ENCODE results near the gene CHMP6.

Gene CHMP6

DNA sequence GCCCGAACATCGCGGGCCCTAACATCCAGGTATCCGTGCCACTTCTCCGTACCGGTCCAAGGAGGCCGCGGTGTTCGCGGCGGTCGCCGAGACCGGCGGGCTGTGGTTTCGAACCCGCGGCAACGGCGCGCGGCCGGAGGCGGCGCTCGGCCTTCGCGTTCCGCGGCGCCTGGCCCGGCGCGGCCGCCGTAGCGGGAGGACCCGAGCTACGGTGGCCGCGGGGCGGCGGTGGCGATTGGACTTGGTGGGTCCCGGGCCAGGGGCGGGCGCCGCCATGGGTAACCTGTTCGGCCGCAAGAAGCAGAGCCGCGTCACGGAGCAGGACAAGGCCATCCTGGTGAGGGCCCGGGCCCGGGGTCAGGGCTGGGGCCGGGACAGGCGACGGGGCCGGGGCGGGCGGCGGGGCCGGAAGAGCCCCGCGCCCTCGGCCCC, at the start of gene CHMP6:
TSS of gene CHMP6 (plus strand) at position 197 of the 432 bp plus-strand sequence. CDS start at position 275, 78 bp downstream.
- peak in 9 of 10 donors; percentile 44 to 95 (median 71) for DNase-seq
- intact Hi-C loops (cut with DNase I): no loop called here

DNA sequence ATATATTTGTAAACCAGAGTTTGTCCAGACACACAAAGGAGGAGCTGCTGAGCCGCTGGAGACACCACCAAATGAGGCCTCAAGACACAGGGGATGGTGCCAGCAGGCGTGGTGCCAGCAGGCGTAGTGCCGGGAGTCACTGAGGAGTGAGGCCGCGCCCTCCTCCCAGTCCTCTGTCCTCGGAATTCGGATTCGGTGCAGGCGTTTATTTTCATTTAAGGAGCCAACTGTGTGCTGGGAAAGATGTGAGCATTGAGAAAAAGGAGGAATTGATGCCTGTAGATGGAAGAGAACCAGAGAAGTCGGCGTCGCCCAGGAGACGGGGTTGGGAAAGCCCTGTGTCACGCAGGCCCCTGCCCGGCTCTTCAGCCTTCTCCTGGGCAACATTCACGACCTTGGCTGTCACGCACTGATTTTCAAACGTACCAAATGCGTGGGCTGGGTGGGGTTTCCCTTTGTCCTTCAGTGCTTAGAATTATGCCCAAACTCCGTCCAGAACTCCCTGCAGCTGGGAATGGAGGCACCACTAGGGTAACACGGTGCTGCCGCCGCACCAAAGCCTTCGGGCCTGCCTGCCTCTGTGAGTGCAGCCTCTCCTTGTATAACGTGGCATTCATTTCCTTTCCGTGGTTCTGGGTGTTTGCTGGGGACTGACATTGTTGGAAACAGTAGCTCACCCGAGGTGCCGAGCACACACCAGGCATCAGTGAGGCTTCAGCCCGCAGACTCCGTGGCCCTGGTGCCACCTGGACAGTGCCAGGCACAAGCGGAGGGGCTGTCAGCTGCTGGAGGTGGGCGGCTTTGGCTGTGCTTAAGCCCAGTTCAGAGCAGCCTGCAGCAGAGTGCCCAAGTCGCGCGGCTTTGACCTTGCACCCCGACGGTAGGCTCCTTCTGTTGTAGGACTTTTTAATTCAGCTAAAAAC, 49.0 kb upstream of the CHMP6 start:
- peak; percentile 64 to 95 (median 72) for DNase-seq
- intact Hi-C loops (cut with DNase I): no loop called here

DNA sequence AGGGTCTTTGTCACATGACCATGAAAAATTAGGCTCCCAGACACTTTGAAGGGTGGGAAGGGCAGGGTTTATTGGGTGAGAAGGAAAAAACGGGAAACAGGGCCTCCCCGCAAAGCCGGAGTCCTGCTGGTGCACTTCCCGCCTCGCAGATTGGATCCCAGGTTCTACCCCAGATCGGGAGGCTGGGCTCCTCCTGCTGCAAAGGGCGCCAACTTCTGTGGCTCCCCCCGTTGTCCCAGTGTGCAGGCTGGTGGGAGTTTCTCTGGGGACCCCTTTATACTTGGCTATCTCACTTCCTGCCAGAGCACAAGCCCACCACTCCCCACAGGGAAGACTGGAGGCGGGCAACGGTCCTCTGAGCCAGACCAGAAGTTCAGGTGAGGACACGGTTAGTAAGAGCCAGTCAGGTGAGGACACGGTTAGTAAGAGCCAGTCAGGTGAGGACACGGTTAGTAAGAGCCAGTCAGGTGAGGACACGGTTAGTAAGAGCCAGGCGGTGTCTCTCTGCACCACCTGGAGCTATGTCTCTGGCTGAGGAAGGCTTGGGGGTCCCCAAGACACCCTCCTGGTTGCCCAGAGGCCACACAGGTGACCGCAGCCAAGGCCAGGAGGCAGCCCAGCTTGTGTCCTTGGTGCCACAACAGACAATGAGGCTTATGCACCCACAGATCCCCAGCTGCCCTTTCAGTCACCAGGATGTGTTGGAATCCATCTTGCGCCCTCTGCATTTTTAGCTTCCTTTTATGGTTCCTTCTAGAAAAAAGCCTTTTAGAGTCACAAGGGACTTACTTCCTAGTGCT, 48.1 kb upstream of the CHMP6 start:
- DNase-seq: peak in 5 of 10 donors; percentile 7 to 66 (median 50)

DNA sequence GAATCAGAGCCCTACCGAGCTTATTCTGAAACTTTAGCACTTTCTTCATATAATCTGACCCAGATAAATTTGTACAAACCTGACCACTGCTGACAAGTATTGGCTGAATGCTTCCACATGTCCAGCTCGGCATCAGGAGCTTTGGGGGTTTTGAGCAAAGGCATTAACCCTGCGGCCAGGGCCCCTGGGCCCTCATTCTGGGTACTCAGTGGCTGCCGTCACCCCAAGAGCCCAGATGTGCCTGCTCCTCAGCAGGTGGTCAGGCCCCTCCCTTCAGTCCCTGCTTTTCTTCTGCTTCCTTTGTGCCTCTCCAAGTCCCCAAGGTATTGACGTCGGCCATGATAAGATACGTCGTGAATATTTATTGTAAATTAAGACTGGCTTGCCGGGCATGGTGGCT, 47.3 kb upstream of the CHMP6 start:
- intact Hi-C loops (cut with DNase I): no loop called here
- DNase-seq: peak in 3 of 10 donors; percentile 2 to 81 (median 30)

More for the DNA sequence above, 48.1 kb upstream of the CHMP6 start:
- intact Hi-C loops (cut with DNase I): no loop called here

DNA sequence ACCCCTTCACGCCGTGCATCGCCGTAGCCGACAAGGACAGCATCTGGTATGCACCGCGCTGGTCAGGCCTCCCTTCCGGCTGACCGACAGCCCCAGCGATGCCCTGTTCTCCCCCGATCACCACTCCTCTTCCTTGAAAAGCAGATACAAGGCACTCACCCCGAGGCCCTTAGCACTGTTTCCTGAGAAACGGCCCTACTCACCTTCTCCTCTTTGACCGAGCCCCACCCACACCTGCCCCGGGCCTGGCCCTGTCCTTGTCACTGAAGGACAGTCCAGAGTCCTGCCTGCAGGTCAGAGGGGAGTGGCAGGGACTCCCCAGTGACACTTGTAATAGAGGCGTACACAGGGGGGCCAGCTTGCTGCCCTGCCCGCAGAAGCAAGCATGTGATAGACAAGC, 45.9 kb upstream of the CHMP6 start:
- intact Hi-C loops (cut with DNase I): no loop called here
- peak in 5 of 10 donors; percentile 3 to 66 (median 31) for DNase-seq

DNA sequence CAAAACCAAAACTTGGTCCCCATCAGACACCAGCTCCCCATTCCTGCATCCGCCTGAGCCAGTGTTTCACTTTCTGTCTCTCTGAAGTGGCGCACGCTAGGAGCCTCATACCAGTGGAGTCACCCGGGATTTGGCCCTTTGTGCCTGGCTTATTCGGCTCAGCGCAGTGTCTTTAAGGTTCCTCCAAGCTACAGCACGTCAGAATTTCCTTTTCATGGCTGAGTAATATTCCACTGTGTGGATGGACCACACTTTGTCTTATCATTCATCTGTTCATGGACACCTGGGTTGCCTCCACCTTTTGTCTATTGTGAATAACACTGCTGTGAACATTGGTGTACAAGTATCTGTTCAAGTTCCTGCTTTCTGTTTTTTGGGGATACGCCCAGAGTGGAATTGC, 45.2 kb upstream of the CHMP6 start:
- intact Hi-C loops (cut with DNase I): no loop called here
- peak in 1 of 10 donors; percentile 11 for DNase-seq

DNA sequence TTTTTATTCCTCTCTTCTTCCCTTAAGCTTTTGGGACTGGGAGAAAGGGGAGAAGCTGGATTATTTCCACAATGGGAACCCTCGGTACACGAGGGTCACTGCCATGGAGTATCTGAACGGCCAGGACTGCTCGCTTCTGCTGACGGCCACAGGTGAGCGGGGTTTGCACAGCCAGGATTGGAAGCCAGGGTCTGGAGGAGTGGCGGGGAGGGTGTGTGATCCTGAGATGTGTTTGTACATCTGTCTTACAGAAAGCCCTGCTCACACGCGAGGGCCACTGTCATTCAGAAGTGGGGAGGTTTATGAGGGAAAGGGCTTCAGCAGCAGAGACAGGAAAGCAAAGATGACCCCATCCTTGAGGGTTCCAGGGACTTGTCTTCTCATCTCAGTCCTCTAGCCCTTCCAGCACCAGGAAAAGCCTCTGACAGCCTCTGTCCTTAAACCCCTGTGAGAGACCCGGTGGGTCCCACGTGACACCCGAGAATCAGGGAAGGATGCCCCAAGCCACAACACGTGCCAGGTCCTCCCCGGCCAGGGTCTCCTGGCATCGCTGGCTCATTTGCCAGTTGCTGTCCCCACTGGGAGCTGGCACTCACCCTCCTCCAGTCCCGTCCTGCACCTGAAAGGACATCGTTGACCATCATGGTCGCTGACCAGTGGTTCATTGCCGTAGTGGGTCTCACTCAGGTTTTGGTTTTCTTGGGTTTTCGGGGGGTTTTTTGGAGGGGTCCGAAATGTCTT, 44.3 kb upstream of the CHMP6 start:
- DNase-seq: peak in 5 of 10 donors; percentile 2 to 63 (median 31)
- intact Hi-C loops (cut with DNase I): no loop called here

DNA sequence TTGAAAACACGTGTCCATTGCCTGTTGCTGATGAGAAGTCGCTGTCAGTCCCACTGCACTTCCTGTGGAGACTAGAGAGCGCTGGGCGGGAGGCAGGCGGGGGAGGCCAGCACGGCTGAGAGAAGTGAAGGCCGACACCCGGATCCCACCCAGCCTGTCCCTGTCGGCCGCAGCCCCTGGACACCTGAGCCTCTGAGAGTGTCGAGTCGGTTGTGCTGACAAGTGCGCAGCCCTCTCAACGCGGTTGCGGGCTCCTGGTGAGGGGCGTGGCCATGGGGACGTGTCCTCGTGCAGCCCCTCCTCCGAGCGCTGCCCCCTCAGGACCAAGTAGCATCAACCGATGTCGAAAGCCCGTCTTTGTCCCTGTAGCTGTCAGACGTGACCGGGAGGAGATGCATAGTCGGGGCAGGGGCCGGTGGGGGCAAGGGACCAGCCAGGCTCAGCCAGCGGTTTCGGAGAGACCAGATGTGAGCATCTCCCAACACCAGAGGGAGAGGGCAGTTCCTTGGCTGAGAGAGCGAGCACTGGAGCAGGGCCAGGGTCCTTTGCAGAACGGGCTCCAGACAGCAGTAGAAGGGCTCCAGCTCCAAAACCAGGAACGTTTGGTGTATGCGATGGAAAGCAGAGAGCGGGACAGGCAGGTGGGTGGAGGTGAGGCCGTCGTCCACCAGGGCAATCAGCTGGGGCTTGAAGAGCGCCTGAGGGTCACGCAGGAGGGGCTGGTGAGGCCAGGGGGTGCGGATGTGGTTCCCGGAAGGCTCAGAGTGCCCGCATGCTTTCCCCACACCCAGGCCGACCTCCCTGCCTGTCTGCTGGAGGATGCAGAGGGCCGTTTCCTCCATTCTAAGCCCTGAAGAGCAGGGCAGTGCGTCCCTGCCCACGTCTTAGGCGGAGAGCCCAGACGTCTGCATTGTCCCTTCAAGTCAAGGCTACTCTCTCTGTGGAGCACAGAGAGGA, 43.3 kb upstream of the CHMP6 start:
- DNase-seq: peak in 5 of 10 donors; percentile 5 to 79 (median 55)
- intact Hi-C loops (cut with DNase I): no loop called here

DNA sequence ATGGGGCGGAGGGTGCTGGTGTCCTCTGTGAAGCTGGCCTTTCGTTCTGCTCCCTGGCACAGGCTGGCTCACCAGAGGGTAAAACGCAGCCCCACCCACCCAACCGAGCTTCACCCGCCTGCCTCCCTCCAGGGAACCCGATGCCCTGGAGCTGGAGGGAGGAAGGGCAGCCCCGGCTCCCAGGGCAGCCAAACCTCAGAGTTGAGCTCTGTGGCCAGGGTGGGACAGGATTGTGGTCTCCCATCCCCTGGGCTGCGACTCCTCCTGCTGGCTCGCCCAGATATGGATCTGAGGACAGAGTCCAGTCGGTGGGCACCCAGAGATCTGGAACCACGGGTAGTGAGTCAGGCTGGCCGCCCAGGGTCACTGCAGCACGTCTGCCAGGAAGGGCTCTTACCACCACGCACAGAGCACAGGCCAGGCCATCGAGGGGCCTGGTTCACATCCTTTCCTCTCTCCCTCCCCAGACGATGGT, 42.6 kb upstream of the CHMP6 start:
- intact Hi-C loops (cut with DNase I): no loop called here
- DNase-seq: peak in 4 of 10 donors; percentile 4 to 77 (median 52)

DNA sequence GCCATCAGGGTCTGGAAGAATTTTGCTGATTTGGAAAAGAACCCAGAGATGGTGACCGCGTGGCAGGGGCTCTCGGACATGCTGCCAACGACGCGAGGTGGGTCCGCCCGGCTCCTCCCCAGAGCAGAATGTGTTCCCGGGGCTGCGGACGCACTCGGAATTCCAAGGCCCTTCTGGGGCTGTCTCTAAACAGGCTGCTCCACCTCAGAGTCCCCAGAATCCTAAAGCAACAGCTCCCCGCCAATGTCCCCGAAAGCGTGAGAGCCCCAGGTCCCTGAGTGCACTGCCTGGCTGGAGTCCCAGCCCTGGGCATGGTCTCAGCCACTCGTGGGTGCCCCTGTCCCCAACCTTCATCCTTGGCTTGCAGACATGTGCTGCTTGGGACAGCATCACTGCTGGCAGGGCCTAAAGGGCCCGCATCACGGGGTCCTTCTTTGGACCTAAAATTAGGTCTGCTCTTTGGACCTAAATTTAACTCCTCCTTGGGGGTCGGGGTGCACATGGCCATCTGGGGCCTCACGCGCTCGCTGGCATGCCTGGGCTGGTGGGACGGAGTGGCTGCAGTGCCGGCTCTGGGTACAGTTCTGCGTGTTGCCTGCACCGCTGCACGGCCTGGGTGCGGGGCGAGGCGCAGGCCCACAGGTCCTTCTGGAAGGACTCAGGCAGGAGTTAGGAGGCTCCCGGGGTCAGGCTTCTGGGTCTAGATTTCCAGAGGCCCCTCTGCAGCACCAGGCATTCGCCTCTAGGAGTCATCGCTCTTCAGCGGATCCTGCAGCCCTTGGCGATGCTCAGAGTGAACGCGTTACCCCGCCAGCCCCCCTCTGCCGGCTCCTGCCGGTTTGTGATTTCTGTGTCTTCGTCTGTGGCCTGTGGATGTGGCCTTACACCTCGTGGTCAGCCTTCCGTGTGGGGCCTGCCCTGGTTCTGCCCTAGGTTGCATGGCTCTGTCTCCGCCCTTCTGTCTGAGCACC, 41.9 kb upstream of the CHMP6 start:
- peak in 3 of 10 donors; percentile 62 to 81 (median 70) for DNase-seq
- intact Hi-C loops (cut with DNase I): no loop called here

DNA sequence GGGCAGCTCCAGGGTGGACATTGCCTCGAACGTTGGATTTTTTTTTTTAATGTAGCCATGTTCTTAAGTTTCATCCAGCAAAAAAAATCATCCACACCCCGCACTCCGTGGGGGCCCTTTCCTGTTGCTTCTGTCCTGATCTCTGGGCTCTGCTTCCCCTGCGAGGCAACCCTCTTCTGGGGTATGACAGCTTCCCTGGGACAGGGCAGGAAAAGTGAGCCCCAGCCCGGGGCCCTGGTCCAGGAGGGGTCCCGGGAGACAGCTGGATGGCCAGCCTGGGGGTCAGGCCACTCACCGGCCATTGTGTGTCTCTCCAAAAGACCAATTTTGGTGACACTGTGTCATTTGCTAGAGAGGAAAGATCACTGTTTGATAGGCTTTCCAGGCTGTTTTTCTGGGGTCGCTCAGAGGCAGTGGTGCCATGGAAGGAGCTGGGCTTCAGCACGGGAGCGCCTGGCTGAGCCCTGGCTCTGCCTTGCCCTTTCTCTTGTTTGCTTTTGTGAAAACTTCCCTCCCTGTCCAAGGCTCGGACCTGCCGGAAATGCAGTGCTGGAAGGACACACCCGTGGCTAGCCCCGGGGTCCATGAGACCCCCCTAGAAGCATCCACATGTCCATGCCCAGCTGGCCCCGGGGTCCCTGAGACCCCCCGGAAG, 41.0 kb upstream of the CHMP6 start:
- intact Hi-C loops (cut with DNase I): no loop called here
- DNase-seq: peak in 2 of 10 donors; percentile 44 to 50

DNA sequence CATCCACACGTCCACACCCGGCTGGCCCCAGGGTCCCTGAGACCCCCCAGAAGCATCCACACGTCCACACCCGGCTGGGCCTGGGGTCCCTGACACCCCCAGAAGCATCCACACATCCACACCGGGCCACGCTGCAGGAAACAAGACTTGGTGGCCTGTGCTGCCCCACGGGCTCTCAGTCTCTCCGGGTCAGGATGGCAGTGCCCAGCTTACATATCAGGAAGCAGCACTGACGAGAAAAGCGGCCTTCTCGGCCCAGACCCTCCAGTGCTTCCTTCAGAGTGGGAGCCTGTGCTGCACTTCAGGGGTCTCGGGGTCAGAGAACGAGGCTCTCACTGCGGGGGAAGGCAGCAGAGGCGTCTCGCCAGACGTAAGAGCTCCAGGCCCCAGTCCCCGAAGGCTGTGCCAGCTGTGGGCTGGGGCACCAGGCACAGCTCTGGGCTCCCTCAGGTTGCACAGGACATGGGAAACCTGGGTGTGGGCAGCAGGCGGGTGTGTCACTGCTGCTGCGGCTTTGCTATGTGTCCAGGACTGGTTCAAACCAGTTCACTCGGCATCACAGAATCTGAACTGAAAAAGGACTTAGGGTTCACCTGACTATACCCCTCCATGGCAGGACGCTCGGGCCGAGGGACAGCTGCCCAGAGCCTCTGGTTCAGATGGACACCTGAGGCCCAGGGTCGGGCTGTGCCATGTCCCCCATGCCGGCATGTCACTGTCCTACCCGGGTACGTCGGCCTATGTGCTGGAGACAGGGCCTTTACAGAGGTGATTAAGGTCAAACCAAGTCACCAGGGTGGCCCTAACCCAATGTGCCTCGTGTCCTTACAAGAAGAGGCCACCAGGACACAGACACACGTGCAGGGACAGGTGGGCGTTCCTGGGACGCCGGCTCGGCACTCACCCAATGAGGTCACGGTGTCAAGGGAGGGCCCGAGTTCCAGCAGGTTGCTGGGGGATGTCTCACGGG, 40.2 kb upstream of the CHMP6 start:
- peak in 2 of 10 donors; percentile 62 to 63 for DNase-seq

DNA sequence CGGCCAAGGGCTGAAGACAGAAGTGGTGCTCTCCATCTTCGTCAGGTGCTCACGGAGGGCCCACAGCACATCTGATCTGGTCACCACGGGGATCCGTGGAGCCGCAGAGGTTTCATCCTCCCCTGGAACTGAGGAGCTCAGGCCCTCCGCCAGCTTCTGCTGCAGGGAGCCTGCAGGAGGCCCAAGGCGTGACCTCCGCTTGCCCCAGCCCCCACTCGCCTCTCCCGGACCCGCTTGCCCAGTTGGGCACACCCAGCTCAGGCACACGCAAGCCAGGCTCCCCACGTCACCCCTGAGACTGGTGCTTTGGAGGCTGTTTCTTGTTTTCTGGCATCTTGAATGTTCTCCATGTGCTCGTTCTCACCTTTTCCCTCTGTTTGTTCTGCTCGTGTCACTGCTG, 39.4 kb upstream of the CHMP6 start:
- intact Hi-C loops (cut with DNase I): no loop called here
- peak in 2 of 10 donors; percentile 31 to 57 for DNase-seq

More for the DNA sequence above, 40.2 kb upstream of the CHMP6 start:
- intact Hi-C loops (cut with DNase I): no loop called here

DNA sequence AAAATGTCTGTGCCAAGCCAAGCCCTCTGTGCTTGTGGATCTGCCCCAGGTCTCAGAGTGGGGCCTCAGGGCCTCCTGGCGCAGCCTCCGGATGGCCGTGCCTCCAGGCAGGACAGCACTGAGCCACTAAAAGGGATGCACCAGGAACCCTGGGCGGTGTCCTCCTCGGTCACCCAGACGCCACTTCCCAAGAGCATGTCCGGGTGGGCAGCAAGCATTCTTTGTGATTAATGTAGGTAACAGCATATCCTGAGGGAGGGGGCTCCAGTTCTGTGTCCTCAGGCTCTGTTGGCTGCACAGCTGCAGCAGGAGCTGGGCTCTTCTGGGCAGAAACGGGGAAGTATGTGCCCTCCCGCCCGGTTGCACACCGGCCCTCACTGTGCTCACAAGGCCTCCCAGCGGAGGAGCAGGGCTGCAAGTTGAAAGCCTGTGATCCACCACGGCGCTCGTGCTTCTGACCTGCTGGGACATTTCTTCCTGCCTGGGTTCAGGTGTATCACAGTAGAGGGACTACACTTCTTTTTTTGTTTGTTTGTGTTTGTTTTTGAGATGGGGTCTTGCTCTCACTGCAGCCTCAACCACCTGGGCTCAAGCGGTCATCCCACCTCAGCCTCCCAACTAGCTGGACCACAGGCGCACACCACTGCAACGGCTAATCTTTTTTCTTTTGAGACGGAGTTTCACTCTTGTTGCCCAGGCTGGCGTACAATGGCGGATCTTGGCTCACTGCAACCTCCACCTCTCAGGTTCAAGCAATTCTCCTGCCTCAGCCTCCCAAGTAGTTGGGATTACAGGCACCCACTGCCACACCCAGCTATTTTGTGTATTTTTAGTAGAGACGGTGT, 37.9 kb upstream of the CHMP6 start:
- peak in 3 of 10 donors; percentile 42 to 74 (median 54) for DNase-seq
- intact Hi-C loops (cut with DNase I): no loop called here

DNA sequence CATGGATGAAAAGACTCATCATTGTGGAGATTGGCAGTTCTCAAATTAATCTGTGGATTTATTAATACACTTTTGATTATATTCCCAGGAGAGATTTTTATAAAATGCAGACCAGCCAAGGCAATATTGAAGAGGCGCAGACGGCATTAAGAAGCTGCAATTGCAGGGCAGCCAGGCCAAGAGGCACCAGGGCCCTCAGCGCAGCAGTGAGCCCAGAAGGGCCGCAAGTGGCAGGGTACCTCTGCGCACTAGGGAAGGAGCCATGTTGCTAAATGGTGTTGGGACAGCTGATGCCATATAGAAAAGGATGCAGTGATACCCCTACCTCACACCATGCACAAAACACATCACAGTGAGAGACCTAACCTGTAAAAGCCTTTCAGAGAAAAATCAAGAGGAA, 36.6 kb upstream of the CHMP6 start:
- intact Hi-C loops (cut with DNase I): no loop called here
- peak in 2 of 10 donors; percentile 7 to 29 for DNase-seq

All from posterior cingulate gyrus (tissue), 11 donors.